H1 (cell line): ENCODE results near the gene TMEM38A.
"Not testable (repeated sequence)": the region's sequence is repeated elsewhere in the genome, so short reads cannot be mapped to it uniquely, and the experiment has no call there.

Experiments used
- CBX5 ChIP-seq: fragments of 300-800, 300-1000 bp; sonication (generic); IDR thresholded peaks from 2 replicates; pipeline ENCODE4 v1.7.1; 2016; ENCODE audit warnings: antibody characterized with exemption, low read length, low read depth
- CREB1 ChIP-seq: IDR thresholded peaks from 2 replicates; pipeline ENCODE4 v1.6.1; 2012; ENCODE audit warnings: inconsistent platforms
- CTCF ChIP-seq, 3 experiments: IDR thresholded peaks; 1 replicate in 2 of 3; 2 replicates in 1 of 3; pipeline versions ENCODE4 v1.5.1 to v1.6.1; 2011; ENCODE audit warnings: low read length in 3 of 3, mild to moderate bottlenecking in 3 of 3, inconsistent platforms in 2 of 3, low read depth in 1 of 3, moderate library complexity in 1 of 3; ENCODE audit not compliant: insufficient read depth in 1 of 3; ENCODE audit errors: control extremely low read depth in 1 of 3
- EZH2 ChIP-seq: fragments of 200-600 bp; sonication (generic); IDR thresholded peaks from 2 replicates; pipeline ENCODE4 v1.7.1; 2012; ENCODE audit warnings: low read depth, mild to moderate bottlenecking, moderate library complexity, low read length, inconsistent platforms; ENCODE audit not compliant: severe bottlenecking
- JUND ChIP-seq: IDR thresholded peaks from 2 replicates; pipeline ENCODE4 v1.6.1; 2011; ENCODE audit warnings: mild to moderate bottlenecking, improper control_type of control experiment, low read length
- KDM1A ChIP-seq: fragments of 200-600, 300-600 bp; sonication (generic); IDR thresholded peaks from 2 replicates; pipeline ENCODE4 v1.7.1; 2016; ENCODE audit warnings: mild to moderate bottlenecking, low read length, borderline replicate concordance
- NRF1 ChIP-seq: IDR thresholded peaks from 2 replicates; pipeline ENCODE4 v1.6.1; 2011; ENCODE audit warnings: mild to moderate bottlenecking, low read depth, low read length, improper control_type of control experiment
- POLR2AphosphoS5 ChIP-seq: IDR thresholded peaks from 2 replicates; pipeline ENCODE4 v1.6.1; 2011; ENCODE audit warnings: low read depth, low read length
- RAD21 ChIP-seq, 2 experiments: IDR thresholded peaks in 1 of 2; conservative IDR thresholded peaks in 1 of 2; 2 replicates each; pipeline ENCODE4 v1.6.1; 2011; ENCODE audit warnings: low read depth in 2 of 2, low read length in 2 of 2, improper control_type of control experiment in 1 of 2, inconsistent platforms in 1 of 2, mild to moderate bottlenecking in 1 of 2, moderate library complexity in 1 of 2
- SP4 ChIP-seq: IDR thresholded peaks from 2 replicates; pipeline ENCODE4 v1.6.1; 2012; ENCODE audit warnings: low read length, inconsistent platforms
- SRF ChIP-seq: IDR thresholded peaks from 2 replicates; pipeline ENCODE4 v1.6.1; 2011; ENCODE audit warnings: mild to moderate bottlenecking, low read depth, low read length, moderate library complexity
- SUZ12 ChIP-seq: fragments of 200-600 bp; sonication (generic); IDR thresholded peaks from 2 replicates; pipeline ENCODE4 v1.6.1; 2012; ENCODE audit warnings: mild to moderate bottlenecking, inconsistent platforms, low read length, moderate library complexity, mixed read lengths

DNA sequence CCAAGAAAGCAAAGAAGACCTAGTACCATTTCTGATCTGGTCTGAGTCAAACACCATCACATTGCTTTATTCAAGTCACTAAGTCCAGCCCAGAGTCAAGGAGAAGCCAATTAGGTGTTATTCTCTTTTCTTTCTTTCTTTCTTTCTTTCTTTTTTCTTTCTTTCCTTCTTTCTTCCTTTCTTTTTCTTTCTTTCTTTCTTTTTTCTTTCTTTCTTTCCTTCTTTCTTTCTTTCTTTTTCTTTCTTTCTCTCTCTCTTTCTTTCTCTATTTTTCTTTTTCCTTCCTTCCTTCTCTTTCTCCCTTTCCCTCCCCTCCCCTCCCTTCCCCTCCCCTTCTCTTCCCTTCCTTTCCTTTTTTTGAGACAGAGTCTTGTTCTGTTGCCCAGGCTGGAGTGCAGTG lies 49.9 kb downstream of the TMEM38A start:
- TF ChIP-seq CTCF (IDR thresholded peaks at IDR 0.05; ENCODE audit: control extremely low read depth in 1 of 3, insufficient read depth in 1 of 3, low read depth in 1 of 3, low read length in 3 of 3); EZH2; JUND; CREB1; CBX5; SUZ12; SRF; NRF1; POLR2AphosphoS5; RAD21 (IDR thresholded peaks at IDR 0.05 in 1 of 2, conservative IDR thresholded peaks at IDR 0.05 in 1 of 2; ENCODE audit: low read depth in 2 of 2, low read length in 2 of 2); SP4; KDM1A: not testable (repeated sequence)
